HG03571 (cell line): ENCODE data around the gene RBFOX1.

ENCODE experiments used
- ATAC-seq: cut with Tn5 transposase; IDR thresholded peaks from one replicate; pipeline ENCODE4 v1.9.1; 2021; ENCODE audit not compliant: unreplicated experiment

The RBFOX1 gene

DNA sequence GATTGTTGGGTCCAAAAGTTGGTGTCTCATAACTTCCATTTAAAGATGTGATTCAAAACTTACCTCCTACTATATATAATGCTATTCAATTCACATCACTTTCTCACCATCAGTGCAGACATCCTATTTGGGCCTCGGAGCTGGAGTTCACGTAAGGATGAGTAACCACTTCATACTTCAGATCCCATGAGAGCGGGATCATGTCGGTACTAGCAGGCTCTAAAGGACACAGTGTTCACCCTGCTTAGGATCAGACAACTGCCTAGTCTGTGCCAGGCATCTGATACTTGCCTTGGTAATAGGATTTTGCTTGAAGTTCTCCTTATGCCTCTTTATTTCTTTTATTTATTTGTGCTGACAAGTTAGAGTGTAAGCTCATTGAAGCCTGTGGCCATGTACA is 39.5 kb downstream of the RBFOX1 start:
- no peak for ATAC-seq

GRCh38 chr16:7373776-7374175 is 41.1 kb downstream of the RBFOX1 start:
- ATAC-seq: no peak

- no peak for ATAC-seq
Measured at GRCh38 chr16:7374614-7375174, 42.0 kb downstream of the RBFOX1 start.

DNA sequence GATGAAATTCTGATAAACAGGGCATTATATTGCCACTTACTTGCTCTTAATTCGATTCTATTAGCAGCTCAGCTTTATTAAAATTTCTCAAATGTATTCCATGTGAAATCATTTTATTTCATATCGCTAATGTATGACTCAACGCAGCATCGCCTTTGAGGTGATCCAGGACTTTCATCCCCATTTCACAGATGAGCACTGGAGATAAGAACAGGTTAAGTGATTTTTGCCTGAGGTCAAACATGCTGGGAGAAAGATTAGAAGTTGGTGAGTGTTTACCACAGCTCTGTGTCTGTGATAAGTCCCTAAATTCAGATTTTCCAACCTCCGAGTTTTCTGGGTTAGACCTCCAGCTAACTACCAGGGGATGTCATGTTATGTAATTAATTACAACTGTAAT is 43.6 kb downstream of the RBFOX1 start:
- ATAC-seq: no peak

DNA sequence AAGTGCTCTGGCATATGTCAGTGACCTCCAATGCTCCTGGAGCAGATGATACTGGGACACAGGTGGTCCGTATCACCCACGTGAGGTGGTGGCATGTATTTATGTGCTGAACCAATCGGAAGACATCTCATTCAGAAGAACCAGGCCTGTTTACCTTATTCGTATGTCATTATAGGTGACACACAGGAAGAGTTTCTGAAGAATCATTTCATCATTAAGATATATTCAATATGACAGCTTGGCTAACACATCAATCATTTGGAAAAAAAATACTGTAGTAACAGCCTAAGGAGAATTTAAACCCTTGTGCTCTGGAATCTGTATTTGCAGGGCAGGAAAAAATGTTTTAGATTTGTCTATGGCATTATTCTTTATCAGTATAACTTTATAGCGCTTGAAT is 44.6 kb downstream of the RBFOX1 start:
- ATAC-seq: no peak

GRCh38 chr16:7378024-7378695 is 45.5 kb downstream of the RBFOX1 start:
- no peak for ATAC-seq

GRCh38 chr16:7380441-7380840 is 47.8 kb downstream of the RBFOX1 start:
- ATAC-seq: no peak

DNA sequence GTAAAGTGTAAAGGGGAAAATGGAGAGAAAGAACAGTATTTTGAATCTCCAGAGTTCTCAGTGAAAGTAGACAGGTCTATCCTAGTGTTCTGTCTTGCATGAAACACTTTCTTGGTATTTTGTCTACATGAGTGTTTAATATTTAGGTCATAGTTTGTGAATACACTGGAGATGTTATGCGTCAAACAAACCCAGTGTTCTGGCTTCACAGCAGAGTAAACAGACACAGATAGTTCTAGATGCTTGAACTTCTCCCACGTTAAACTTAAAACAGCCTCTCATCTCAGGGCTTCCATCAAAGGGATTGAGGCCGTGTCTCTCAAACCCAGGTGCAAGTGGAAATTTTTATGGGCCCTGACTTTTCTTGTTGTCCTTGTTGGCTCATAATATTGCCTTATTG is 48.3 kb downstream of the RBFOX1 start:
- no peak for ATAC-seq

DNA sequence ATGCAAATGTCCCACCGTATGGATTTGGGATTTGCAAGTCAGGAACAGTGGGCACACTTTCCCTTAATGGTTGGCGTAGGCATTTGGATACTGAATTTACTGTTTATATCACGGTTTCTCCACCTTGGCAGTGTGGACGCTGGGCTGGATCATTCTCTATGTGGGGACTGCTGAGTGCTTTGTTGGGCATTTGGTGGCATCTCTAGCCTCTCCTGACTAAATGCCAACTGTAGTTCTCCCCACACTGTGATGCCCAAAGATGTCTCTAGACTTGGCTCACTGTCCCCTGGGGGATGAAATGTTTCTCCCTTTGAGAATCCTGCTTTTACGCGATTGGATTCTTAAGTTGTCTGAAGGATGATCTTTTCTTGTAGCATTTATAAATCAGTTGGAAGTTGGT is 49.0 kb downstream of the RBFOX1 start:
- no peak for ATAC-seq

- ATAC-seq: no peak
Measured at GRCh38 chr16:7382521-7382920, 49.9 kb downstream of the RBFOX1 start.

DNA sequence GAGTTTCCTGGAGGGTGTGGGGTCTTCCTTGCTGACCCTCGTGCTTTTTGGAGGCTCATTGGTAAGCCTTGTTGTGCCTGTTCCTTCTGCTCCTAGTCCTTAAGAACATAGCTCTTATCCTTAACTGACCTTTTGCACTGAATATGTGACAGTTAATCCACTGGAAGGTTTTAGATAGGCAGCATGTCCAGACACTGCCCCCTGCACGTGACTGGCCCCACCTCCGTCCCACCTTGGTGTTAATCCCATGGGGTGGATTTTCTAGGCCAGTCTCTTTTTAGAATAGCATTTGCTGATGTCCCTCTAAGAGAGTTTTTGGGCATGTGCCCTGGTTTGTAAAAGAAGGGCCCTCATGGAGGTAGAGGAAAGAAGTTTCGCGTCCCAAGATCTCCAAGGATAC is 58.3 kb downstream of the RBFOX1 start:
- no peak for ATAC-seq

- no peak for ATAC-seq
Measured at GRCh38 chr16:7391694-7392093, 59.0 kb downstream of the RBFOX1 start.

- no peak for ATAC-seq
Measured at GRCh38 chr16:7392206-7392605, 59.6 kb downstream of the RBFOX1 start.

DNA sequence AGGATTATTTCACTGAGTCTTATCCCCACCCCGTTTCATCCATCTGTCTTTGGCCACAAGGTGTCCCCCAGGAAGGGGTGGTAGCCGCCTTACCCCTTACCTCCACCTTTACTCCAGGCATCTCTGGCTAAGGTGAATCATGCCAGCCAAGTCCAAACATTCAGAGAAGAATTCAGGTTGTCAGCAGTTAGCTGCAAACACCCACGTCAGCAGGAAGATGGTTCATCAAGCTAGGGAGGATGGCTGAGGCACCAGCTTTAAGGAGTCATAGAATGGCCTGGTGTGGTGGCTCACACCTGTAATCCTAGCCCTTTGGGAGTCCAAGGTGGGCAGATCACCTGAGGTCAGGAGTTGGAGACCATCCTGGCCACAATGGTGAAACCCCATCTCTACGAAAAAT is 61.0 kb downstream of the RBFOX1 start:
- ATAC-seq: no peak

DNA sequence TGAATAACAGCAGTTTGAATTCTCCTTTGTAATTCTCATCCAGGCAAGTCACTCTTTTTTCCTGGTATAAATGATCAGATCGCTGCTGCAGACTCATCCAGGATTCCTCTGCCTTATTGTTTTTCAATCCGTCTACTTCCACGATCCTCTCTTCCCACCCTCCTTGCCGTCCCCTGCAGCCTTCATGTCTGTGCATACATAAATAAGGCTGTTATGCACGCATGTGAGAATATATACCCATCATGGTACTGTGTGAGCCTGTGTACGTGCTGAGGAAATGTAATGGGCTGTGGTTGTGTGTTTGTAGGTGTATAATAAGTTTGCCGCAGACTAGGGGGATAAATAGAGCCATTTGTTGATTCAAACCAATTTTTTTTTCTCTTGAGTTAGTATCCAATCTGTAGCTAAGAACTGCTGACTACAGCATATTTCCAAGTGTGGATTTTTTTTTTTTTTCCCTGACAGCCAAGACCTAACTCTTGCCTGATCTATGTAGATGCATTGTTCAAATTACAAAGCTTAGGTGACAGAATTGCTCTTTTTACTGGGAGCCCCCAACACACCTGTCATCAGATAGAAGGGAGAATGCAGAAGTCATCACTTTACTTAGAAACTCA is 62.2 kb downstream of the RBFOX1 start:
- ATAC-seq: no peak

- ATAC-seq: no peak
Measured at GRCh38 chr16:7397901-7398300, 65.3 kb downstream of the RBFOX1 start.

DNA sequence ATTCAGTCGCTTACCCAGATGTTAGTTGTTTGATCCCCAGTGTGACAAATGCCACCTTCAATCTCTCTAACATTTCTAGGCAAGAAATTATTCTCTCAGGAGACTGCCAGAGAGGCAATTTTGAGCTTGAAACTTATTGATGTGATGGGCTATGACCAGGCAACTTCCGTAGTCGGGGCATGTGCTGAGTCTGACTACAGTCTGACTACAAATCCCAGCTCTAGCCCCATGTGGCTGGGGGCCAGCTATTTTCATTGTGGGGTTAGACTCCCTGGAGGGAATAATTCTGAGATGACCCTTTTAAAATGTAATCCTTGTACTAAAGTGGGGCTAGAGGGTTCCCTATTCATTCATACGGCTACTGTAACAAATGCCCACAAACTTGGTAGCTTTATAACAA is 65.9 kb downstream of the RBFOX1 start:
- ATAC-seq: no peak

DNA sequence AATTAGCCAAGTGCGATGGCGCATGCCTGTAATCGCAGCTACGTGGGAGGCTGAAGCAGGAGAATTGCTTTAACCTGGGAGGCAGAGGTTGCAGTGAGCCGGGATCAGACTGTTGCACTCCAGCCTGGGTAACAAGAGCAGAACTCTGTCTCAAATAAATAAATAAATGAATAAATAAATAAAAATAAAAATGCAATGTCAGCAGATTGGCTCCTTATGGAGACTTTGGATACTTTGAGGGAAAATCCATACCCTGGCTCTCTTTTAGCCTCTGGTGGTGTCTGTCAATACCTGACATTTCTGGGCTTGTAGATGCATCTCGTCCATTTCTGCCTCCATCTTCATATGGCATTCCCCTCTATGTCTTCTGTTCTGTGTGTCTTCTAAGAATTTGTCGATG is 66.7 kb downstream of the RBFOX1 start:
- no peak for ATAC-seq

GRCh38 chr16:7400117-7400890 is 67.7 kb downstream of the RBFOX1 start:
- no peak for ATAC-seq

DNA sequence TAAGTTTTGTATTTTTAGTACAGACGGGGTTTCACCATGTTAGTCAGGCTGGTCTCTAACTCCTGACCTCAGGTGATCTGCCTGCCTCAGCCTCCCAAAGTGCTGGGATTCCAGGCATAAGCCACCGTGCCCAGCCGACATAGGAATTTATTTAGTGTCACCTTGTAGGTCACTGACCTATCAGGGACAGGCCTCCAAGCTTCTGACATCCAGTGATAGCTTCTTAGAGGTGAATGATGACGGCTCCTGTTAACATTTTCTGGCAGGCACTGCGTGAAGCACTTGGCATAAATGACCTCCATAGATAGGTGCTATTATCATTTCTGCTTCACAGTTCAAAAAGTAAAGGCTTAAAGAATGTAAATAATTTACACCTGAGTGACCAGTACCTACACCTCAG is 71.6 kb downstream of the RBFOX1 start:
- no peak for ATAC-seq

GRCh38 chr16:7405166-7405565 is 72.5 kb downstream of the RBFOX1 start:
- ATAC-seq: no peak
